ENCODE results near the gene SDK1.

The SDK1 gene

DNA sequence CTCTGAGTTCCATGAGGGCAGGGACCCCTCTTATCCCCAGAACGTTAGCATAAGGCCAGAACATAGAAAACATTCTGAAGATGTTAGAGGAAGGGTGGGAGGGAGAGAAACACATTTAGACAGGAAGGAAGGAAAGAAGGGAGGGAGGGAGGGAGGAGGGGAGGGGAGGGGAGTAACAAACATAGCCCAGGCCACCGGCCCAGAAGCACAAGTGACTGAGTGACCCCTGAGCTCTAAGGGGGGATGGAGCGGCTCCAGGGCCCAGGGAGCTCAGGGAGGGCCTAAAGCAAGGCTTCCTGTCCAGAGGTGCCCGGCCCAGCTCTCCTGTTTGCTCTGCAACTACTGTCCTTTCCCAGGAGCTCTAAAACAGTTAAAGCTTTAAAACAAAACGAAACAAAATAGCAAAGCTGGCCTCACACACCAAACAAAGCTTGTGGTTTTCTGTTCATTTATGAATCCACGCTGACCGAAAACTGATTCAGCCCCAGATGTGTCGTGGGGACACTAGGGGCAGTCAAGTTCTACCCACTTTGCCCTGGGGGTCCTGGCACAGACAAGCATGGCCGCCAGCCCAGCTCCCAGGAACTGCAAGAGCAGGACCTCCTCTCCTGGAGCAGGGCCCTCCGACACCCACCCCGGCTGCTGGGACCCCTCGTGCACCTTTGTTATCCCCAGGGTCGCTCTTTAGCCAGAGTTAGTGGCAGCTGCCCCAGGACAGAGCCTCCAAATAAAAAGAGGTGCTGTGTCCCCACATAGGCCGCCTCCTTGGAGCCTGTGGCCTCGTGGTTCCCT is 884.9 kb downstream of the SDK1 start:
- TF ChIP-seq, protein P1, sequence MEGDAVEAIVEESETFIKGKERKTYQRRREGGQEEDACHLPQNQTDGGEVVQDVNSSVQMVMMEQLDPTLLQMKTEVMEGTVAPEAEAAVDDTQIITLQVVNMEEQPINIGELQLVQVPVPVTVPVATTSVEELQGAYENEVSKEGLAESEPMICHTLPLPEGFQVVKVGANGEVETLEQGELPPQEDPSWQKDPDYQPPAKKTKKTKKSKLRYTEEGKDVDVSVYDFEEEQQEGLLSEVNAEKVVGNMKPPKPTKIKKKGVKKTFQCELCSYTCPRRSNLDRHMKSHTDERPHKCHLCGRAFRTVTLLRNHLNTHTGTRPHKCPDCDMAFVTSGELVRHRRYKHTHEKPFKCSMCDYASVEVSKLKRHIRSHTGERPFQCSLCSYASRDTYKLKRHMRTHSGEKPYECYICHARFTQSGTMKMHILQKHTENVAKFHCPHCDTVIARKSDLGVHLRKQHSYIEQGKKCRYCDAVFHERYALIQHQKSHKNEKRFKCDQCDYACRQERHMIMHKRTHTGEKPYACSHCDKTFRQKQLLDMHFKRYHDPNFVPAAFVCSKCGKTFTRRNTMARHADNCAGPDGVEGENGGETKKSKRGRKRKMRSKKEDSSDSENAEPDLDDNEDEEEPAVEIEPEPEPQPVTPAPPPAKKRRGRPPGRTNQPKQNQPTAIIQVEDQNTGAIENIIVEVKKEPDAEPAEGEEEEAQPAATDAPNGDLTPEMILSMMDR (IDR thresholded peaks at IDR 0.05; ENCODE audit: low read depth, low read length), result no peak
- DNase-seq (ENCODE audit: extremely low read depth, low read depth), result no peak

DNA sequence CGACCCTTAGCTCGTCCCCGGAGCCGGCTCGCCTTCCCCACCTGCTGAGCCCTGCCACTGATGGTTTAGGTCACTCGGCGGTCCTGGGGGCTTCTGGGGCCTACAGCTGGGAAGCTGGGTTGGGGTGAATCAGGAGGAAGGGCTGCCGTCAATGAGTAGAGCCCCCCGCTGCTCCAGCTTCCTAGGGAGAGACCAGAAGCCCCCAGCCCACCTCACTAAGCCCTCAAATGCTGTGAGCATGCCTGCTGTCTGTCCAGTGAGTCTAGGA is 885.4 kb downstream of the SDK1 start:
- DNase-seq (ENCODE audit: extremely low read depth, low read depth), result no peak

DNA sequence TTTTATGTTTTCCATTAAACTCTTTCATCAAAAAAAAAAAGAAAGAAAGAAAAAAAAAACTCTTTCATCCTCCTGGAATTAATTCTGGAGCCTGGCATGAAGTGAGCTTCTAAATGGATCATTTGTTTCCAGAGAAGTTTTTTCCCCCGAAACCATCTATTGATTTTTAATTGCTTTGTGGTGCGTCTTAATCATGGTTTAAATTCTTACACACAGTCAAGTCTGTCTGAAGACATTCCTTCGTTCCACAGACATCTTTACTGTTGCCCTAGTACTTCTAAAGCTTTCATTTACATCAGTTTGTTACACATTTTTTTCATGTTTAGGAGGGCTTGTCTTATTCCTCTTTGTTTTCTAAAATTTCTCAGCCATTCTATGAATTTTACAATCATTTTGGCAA is 887.6 kb downstream of the SDK1 start:
- TF ChIP-seq, protein P1 (IDR thresholded peaks at IDR 0.05; ENCODE audit: low read depth, low read length), result no peak
- no peak for DNase-seq (ENCODE audit: extremely low read depth, low read depth)

More for the DNA sequence above, 885.4 kb downstream of the SDK1 start:
- TF ChIP-seq, protein P1 (IDR thresholded peaks at IDR 0.05; ENCODE audit: low read depth, low read length), result no peak

DNA sequence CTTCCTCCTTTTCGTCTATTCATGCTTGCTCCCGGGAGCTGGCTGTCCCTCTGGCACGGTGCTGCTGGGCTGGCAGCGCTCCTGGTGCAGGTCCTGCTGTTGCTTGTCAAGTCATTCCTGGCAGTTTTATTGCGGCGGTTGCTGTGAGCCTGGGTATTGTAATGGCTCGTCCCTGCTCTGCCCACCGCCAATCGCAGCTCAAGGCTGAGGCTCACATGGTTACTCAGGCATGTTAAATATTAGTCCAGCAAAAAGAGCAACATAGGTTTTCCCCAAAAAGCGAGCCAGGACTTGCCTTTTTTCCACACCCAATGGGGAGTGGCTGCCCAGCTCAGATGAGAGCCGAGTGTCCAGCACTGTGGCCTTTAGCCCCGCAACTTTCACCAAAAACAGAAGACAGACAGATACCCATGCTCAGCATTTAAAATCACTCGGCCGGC is 888.1 kb downstream of the SDK1 start:
- no peak for DNase-seq (ENCODE audit: extremely low read depth, low read depth)

DNA sequence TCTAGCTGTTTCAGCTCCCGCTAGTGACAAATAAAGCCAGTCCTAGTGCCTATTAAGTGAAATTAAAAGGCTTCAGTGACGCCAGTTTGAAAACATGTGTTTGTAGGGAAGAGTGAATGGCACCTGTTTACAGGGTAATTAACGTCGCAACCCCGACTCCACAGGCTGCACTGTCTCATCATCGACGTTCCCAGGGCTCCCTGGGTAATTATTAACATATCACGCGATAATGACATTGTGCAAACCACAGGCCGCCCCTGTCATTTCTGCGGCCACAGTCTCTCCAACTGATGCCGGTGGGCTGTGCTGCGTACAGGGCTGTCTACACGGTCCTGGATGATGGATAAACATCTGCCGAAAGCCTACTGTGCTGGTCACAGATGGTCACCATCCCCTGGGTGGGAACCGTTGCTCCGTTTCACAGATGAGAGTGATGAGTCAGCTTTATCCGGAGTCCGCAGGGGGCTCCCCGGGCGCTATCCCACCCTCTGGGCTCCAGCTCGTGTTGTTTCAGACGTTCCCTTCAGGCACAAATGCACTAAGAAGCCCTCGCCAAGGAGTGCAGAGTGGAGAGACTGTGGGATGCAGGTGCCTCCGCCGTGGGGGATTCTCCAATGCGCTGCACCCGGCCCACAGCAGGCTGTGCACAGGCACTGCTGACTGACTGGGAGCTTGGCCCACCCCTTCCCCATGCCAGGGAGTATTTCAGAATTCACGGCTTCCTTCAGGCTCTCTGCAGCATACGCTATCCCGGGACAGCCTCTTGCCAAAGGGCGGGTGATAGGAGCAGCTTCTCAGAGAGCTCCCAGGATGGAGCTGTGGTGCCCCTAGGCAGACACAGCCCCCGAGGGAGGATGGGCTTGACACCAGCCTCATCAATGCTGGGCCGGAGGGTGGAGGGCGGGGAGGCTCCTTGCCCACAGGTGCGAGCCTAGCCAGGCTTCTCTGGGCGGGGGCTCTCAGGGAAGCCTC is 889.2 kb downstream of the SDK1 start:
- no peak for DNase-seq (ENCODE audit: extremely low read depth, low read depth)
- TF ChIP-seq, protein P1 (IDR thresholded peaks at IDR 0.05; ENCODE audit: low read depth, low read length), result no peak

More for the DNA sequence above, 888.1 kb downstream of the SDK1 start:
- TF ChIP-seq, protein P1 (IDR thresholded peaks at IDR 0.05; ENCODE audit: low read depth, low read length), result no peak

DNA sequence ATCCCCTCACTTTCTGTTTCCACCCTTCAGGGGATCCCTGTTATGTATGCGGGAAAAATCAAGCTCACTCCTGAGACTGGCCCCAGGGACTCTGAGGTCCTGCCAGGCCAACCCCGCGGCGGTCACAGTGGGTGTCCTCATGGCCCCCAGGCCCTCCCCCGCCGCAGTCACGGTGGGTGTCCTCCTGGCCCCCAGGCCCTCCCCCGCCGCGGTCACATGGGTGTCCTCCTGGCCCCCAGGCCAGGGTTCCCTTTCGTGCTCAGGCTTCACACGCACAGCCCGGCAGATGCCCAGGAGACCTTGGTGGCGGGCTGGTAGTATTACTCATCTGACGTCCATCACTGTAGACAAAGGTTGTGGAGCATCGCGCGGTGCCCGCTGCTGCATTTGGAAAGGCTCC is 890.0 kb downstream of the SDK1 start:
- DNase-seq (ENCODE audit: extremely low read depth, low read depth), result no peak
- TF ChIP-seq, protein P1 (IDR thresholded peaks at IDR 0.05; ENCODE audit: low read depth, low read length), result no peak

DNA sequence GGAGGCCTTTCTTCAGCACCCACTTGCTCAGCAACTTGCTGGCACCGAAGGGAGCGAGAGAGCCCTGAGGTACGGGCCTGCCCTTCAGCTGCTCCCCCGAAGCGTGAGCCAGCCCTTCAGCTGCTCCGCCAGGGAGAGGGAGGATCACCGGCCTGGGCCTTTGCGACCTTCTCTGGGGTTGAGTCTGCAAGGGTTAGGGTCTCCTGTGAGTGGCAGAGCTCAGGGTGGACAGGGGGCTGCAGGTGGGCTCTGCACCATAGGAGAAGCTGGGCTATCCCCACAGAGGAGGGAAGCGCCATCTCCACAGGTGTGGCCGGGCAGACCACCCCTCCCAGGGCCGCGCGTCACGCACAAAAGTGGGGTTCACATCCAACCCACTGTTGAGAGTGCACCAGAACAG is 890.5 kb downstream of the SDK1 start:
- DNase-seq (ENCODE audit: extremely low read depth, low read depth), result no peak
- TF ChIP-seq, protein P1 (IDR thresholded peaks at IDR 0.05; ENCODE audit: low read depth, low read length), result no peak
